ENCODE measurements around the gene NDRG3.
"Not testable (repeated sequence)": the region's sequence is repeated elsewhere in the genome, so short reads cannot be mapped to it uniquely, and the experiment has no call there.

The NDRG3 gene

GRCh38 chr20:36644706-36645095, 101.2 kb downstream of the NDRG3 start:
- DNase-seq (ENCODE audit: low read depth in 2 of 2): no peak

DNA sequence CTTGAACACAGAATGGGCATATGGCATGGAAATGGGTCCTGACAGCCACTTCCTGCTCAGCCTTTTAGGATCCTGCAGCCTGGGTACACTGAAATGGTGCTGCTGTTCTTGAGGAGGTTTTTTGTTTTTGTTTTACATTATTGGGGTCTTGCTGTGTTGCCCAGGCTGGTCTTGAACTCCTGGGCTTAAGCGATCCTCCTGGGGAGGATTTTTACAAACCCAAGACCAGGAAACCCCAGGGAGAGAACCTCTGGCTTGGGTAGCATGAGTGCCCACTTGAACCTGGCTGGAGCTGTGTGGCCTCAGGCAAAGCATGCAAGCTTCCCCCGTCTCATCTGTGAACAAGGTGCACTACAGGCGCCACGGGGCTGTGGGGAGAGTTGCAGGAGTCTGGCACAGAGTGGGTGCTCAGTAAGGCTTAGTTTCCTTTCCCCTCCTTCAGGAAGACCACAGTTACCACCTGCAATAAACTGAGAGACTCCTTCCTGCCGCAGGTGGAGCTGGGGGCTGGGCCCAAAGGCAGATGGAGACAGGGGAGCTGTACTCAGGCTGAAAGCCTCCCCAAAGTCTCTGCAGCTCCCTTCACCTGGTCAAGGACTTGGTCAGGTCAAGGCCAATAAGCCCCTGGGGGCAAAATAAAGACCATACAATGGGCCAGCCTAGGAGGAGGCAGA, 101.7 kb downstream of the NDRG3 start:
- peak; percentile 32 to 36 for DNase-seq (ENCODE audit: low read depth in 2 of 2)

DNA sequence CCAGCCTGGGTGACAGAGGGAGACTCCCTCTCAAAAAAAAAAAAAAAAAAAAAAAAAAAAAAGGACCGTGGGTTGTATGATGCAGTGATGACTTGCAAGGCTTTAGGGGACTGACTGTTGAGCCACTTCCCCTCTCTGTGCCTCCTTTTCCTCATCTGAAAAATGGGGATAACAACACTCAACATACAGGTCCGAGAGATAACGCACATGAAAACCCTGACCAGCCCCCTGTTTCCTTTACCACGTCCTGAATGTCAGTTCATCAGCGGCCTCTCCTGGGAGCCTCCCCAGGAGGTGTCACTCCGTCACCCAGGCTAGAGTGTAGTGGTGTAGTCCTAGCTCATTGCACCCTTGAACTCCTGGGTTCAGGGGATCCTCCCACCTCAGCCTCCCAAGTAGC, 103.8 kb downstream of the NDRG3 start:
- no peak for DNase-seq (ENCODE audit: low read depth in 2 of 2)

DNA sequence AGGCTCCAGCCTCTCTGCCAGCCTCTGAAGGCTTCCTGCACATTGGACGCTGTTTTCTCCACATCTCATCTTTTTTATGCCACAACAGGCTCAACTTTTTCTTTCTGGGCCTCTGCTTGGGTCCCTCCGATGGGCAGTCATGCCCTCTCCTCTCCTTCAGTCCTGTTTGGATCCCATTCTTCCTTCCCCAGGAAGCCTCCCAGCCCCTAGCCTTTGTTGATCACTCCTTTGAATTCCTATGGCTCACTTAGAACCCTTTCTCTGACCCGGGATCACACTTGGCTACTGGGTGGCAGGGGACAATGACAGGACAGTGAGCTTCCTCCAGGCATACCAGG, 104.4 kb downstream of the NDRG3 start:
- DNase-seq (ENCODE audit: low read depth in 2 of 2): no peak

DNA sequence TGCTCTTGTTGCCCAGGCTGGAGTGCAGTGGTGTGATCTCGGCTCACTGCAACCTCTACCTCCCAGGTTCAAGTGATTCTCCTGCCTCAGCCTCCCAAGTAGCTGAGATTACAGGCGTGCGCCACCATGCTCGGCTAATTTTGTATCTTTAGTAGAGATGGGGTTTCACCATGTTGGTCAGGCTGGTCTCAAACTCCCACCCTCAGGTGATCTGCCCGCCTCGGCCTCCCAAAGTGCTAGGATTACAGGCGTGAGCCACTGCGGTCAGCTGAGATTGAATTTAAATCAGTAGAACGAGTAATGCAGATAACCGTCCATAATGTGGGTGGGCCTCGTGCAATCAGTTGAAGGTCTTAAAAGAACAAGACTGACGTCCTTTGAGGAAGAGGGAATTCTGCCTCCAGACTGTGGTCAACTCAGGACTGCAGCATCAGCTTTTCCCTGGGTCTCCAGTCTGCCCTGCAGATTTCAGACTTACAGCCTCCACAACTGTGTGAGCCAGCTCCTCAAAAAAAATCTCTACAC, 107.0 kb downstream of the NDRG3 start:
- not testable (repeated sequence) for DNase-seq (ENCODE audit: low read depth in 2 of 2)

GRCh38 chr20:36634342-36634741, 111.5 kb downstream of the NDRG3 start:
- no peak for DNase-seq (ENCODE audit: low read depth in 2 of 2)

- DNase-seq (ENCODE audit: low read depth in 2 of 2): no peak
Observed at GRCh38 chr20:36633285-36633772, 112.6 kb downstream of the NDRG3 start.

DNA sequence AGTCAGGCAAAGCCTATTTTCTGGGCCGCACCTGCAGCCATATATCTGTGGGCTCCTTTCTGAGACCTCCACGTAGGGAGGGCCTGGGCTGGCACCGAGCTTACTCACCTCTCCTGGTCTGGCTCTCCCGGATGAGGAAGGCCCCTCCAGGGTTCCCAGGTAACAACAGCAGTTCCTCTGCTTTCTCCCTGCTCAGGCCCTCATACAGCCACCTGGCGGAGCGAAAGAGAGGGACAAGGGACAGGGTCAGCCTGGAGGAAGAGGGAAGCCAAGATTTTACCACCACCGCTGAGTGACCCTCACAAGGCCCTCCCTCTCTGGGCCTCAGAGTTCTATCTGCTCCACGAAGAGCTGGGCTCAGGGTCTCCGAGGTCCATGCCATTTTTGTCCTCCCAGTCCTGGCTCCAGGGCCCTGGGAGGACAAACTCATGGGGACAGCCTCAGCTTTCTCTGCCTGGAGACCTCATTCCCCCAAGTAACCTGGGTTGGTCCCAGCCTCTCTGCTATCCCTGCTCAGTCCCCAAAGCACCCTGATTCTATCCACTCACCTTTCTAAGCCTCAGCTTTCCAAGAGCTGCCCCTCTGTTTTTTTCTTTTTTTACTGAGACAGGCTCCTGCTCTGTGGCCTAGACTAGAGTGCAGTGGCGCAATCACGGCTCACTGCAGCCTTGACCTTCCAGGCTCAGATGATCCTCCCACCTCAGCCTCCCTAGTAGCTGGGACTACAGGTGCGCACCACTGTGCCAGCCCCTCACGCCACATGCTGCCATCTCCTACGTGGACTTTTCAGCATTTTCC, 113.2 kb downstream of the NDRG3 start:
- DNase-seq (ENCODE audit: low read depth in 2 of 2): no peak

- DNase-seq (ENCODE audit: low read depth in 2 of 2): no peak
Observed at GRCh38 chr20:36632147-36632486, 113.8 kb downstream of the NDRG3 start.

DNA sequence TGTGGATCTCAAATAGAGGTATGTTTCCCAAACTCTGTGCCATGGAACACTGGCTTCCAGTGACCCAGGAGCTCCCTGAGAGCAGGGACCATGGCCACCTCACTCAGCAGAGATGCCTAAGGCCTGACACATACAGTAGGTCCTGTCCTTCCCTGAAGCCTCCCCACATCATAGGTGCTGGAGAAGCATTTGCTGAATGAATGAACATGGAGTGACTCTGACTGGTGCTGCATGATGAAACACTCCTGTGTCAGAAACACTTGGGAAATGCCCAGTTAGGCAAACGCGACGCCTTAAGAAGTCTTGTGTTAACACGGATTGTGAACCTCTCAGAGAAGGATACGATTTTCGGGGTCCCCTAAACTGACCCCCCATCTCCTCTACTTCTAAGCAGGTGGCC, 114.2 kb downstream of the NDRG3 start:
- no peak for DNase-seq (ENCODE audit: low read depth in 2 of 2)

- DNase-seq (ENCODE audit: low read depth in 2 of 2): no peak
Observed at GRCh38 chr20:36629719-36630681, 115.9 kb downstream of the NDRG3 start.

- no peak for DNase-seq (ENCODE audit: low read depth in 2 of 2)
Observed at GRCh38 chr20:36628076-36628475, 117.8 kb downstream of the NDRG3 start.

DNA sequence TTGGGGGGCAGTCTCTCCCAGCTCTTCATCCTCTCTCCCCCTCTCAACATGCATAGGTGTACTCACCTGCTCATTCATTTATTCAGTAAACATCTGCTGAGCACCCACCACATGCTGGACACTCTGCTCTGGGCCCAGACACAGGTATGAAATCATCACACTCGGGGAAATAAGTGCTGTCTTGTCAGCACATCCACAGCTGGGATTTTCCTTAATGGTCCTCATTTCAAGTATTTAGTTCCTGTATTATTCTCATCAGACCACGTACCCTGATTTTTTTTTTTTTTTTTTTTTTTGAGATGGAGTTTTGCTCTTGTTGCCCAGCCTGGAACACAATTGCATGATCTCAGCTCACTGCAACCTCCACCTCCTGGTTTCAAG, 121.0 kb downstream of the NDRG3 start:
- DNase-seq (ENCODE audit: low read depth in 2 of 2): no peak

DNA sequence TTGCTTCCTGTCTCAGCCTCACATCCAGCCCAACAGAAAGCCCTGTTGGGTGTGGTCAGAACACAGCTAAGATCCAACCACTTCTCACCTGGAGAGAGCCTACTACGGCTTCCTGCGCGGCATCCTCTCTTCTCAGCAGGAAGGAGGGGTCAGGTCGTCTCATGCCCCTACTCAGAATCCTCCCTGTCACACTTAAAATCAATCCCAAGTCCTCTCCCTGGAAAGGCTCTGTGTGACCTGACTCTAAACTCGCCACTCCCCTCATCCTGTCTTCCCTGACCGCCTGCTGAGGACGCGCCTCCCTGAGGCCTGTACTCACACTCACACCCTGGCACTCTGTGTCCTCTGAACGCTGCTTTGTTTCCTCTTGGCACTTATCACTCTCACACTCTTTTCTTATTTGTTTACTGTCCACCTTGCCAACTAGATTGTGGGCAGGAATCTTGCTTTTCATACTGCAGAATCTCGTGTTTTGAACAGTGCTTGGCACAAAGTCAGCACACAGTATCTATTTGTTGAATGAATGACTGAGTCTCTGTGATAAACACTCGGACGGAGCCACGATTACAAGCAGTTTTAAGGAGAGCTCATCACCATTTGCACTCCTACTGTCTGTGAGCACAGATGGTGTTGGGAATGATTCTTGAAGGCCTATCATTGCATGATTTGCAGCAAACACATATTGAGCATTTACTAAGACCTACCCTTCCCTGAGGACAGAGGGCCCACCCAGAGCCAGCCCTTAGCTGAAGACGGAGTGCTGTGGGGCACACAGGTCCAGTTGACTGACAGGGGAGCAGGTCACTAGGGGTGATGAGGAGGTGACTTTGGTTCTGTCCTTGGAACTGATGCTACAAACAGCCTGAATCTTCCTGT, 121.6 kb downstream of the NDRG3 start:
- no peak for DNase-seq (ENCODE audit: low read depth in 2 of 2)

DNA sequence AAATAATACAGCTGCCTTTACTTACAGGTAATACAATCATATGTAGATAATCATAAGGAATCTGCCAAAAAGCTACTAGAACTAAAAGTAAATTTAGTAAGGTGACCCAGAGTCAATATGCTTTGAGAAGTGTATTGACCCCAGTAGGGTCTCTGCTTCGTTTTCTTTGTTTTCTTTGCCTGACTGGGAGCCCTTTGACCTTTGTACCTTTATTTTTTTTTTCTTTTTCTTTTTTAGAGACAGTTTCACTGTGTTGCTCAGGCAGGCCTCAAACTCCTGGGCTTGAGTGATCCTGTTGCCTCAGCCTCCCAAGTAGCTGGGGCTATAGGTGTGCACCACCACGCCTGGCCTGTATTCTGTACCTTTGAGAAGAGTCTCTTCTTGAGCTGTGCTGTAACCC, 122.4 kb downstream of the NDRG3 start:
- no peak for DNase-seq (ENCODE audit: low read depth in 2 of 2)

GRCh38 chr20:36620917-36621316, 125.0 kb downstream of the NDRG3 start:
- no peak for DNase-seq (ENCODE audit: low read depth in 2 of 2)

DNA sequence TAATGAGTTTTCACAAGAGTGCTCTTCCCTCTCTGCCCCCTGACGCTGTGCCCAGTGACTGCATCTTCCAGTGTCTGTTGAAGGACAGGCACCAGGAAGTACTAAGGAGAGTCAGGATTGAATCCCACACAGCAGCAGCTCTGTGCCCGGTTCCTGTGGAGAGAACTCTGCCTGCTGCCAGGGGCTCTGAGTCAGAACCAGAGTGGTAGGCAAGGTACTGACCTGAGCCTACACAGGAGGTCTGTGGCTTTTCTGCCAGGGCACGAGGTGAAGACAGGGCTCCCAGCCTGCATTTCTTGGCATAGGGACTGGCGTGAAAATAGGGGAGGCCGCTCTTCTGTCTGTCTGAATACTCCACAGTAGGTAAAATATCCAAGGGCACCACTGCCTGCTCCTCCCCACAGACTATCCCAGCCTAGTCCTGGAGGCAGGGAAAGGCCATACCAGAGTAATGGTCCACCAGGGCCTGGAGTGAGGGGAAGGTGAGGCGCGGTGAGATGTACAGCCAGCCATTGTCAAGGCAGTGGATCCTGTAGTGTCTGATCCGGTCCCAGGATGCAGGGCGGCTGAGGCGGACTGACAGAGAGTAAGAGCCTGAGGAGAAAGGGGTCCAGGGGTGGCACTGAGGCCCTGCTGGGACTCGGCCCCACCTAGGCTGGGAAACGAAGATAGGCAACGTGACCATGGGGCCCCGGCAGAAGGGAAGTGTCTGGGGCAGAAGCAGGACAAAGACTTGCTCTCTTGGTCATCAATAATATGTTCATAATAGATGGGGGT, 130.9 kb downstream of the NDRG3 start:
- DNase-seq (ENCODE audit: low read depth in 2 of 2): no peak

GRCh38 chr20:36613974-36614373, 131.9 kb downstream of the NDRG3 start:
- DNase-seq (ENCODE audit: low read depth in 2 of 2): no peak

DNA sequence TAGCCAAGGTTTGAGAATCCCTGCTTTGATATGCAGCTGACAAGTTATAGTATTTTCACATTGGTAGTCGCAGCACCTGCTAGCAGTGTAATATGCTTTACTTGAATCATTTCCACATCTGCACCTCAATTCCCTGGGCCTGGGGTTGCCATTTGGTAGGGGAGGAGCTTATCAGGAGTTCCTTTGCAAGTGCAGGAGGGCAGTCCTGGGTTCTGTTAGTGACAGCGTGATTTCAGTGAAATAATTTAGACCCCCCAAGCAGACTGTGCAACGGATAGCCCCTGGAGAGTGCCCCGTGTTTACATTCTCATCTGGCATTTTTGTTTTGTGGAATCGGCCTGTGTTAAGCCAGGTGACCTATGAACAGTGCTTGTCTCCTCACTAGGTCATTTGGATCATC, 134.3 kb downstream of the NDRG3 start:
- no peak for DNase-seq (ENCODE audit: low read depth in 2 of 2)

DNA sequence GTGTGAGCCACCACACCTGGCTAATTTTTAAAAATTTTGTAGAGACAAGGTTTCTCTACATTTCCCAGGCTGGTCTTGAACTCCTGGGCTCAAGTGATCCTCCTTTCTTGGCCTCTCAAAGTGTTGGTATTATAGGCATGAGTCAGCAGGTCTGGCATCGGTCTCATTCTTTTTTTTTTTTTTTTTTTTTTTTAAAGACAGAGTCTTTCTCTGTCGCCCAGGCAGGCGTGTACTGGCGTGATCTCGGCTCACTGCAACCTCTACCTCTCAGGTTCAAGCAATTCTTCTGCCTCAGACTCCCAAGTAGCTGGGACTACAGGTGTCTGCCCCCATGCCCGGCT, 137.5 kb downstream of the NDRG3 start:
- DNase-seq (ENCODE audit: low read depth in 2 of 2): not testable (repeated sequence)

Data from stimulated activated CD8-positive, alpha-beta memory T cell treated with anti-CD3 and anti-CD28 coated beads, Interleukin-7, amount 100 ng/mL, for 1 hour (primary cell).